ENCODE measurements around the gene AMPH.

AMPH gene

GRCh38 chr7:38630720-38631673, at the start of gene AMPH:
TSS of gene AMPH (minus strand) at chr7:38631373. CDS start at chr7:38631351, 22 bp downstream.
- no peak for TF ChIP-seq CTCF (conservative IDR thresholded peaks at IDR 0.05)
- no peak within 1 kb of the TSS for H3K27ac ChIP-seq

GRCh38 chr7:38679419-38679818, 48.2 kb upstream of the AMPH start:
- no peak for TF ChIP-seq CTCF (conservative IDR thresholded peaks at IDR 0.05)
- H3K27ac ChIP-seq: no peak overlapping the region

- TF ChIP-seq CTCF (conservative IDR thresholded peaks at IDR 0.05): no peak
- H3K27ac ChIP-seq: no peak overlapping the region
These were observed 47.5 kb upstream of the AMPH start for GRCh38 chr7:38678698-38679054.

- TF ChIP-seq CTCF (conservative IDR thresholded peaks at IDR 0.05): no peak
- no peak overlapping the region for H3K27ac ChIP-seq
These were observed 47.0 kb upstream of the AMPH start for GRCh38 chr7:38677981-38678697.

- no peak overlapping the region for H3K27ac ChIP-seq
- no peak for TF ChIP-seq CTCF (conservative IDR thresholded peaks at IDR 0.05)
These were observed 44.4 kb upstream of the AMPH start for GRCh38 chr7:38675494-38676106.

GRCh38 chr7:38674513-38674912, 43.3 kb upstream of the AMPH start:
- H3K27ac ChIP-seq: no peak overlapping the region
- no peak for TF ChIP-seq CTCF (conservative IDR thresholded peaks at IDR 0.05)

GRCh38 chr7:38673795-38674194, 42.6 kb upstream of the AMPH start:
- no peak overlapping the region for H3K27ac ChIP-seq
- TF ChIP-seq CTCF (conservative IDR thresholded peaks at IDR 0.05): no peak
